Uterus (tissue), 4 donors: Measurements from ENCODE around the gene SLC13A3. TPM values are rescaled to one million over a fixed set of nuclear protein-coding genes. Genes with fewer than 3 reads are reported as not detected.

Experiments
- DNase-seq, 2 donors: peaks; one replicate each; pipeline ENCODE4 v3.0.0-alpha.2; 2019 to 2020
- H3K27ac ChIP-seq, 2 donors: fragments of 200-600 bp; sonication (generic); 1 replicate in 1 of 2; 2 replicates in 1 of 2; pipeline ENCODE4 v1.5.1; 2016 to 2018
- H3K27me3 ChIP-seq, 2 donors: fragments of 200-600 bp; sonication (generic); one replicate each; pipeline ENCODE4 v1.5.1; 2018 to 2019; ENCODE audit warnings: control low read depth in 1 of 2
- H3K36me3 ChIP-seq, 2 donors: fragments of 200-600 bp; sonication (generic); one replicate each; pipeline ENCODE4 v1.5.1; 2019; ENCODE audit warnings: control low read depth in 1 of 2
- H3K4me1 ChIP-seq, 2 donors: fragments of 200-600 bp; sonication (generic); one replicate each; pipeline ENCODE4 v1.5.1; 2018 to 2019; ENCODE audit warnings: control low read depth in 1 of 2
- H3K4me3 ChIP-seq, 2 donors: fragments of 200-600 bp; sonication (generic); 1 replicate in 1 of 2; 2 replicates in 1 of 2; pipeline ENCODE4 v1.5.1; 2018 to 2019; ENCODE audit warnings: mild to moderate bottlenecking in 1 of 2
- H3K9me3 ChIP-seq, 2 donors: fragments of 200-600 bp; sonication (generic); one replicate each; pipeline ENCODE4 v1.5.1; 2019; ENCODE audit warnings: control low read depth in 1 of 2
- CTCF ChIP-seq, 4 experiments: fragments of 200-600 bp in 2 of 4; fragments of 450-650 bp in 2 of 4; sonication (generic) in 2 of 4; IDR thresholded peaks; one replicate each; pipeline ENCODE4 v1.5.1; 2016 to 2019; ENCODE audit warnings: antibody characterized with exemption in 4 of 4, mild to moderate bottlenecking in 2 of 4, moderate library complexity in 1 of 4
- POLR2A ChIP-seq, 2 donors: fragments of 450-650 bp; IDR thresholded peaks; one replicate each; pipeline ENCODE4 v1.6.1; 2016; ENCODE audit warnings: antibody characterized with exemption in 2 of 2, mild to moderate bottlenecking in 1 of 2, moderate library complexity in 1 of 2
- intact Hi-C: fragments of 100-400 bp; cut with DNase I; formaldehyde crosslinking; loops from one replicate; pipeline ENCODE4 v1.15.1; 2023; ENCODE audit warnings: low total_unique reads
- total RNA-seq, 4 donors: library from RNA; depleted of rRNA in 3 of 4; stranded (reverse); fragments of >200 nt in 3 of 4; gene quantifications; one replicate each; pipeline versions ENCODE4 v1.1.0 to v1.2.4, GENCODE V29; 2014 to 2023
- donor health status: DM: yes; HTN: yes; CAD: no.

Gene SLC13A3
- total RNA-seq, 4 donors from 2014 or later, result under 0.01 to 4.2 (median 4.2) TPM; not detected in 1

GRCh38 chr20:46599227-46599987, 51.9 kb downstream of the SLC13A3 start:
- Histone ChIP-seq H3K27ac (no peak overlapping the region), H3K4me3 (no peak overlapping the region), H3K27me3 (no peaks in the 10 kb centered on the region), H3K9me3 (no peaks in the 10 kb centered on the region), H3K4me1 (no peaks in the 10 kb centered on the region), H3K36me3 (no peaks in the 10 kb centered on the region)
- no peak for TF ChIP-seq CTCF (IDR thresholded peaks at IDR 0.05)
- TF ChIP-seq POLR2A (IDR thresholded peaks at IDR 0.05), result no peak
- no peak for DNase-seq
- intact Hi-C loops, result no loop called here

GRCh38 chr20:46595933-46596332, 55.3 kb downstream of the SLC13A3 start:
- H3K27ac ChIP-seq, result no peak overlapping the region
- H3K9me3 ChIP-seq, result no peaks in the 10 kb centered on the region
- intact Hi-C loops, result no loop called here
- H3K4me3 ChIP-seq, result no peak overlapping the region
- H3K27me3 ChIP-seq, result no peaks in the 10 kb centered on the region
- no peaks in the 10 kb centered on the region for H3K4me1 ChIP-seq
- TF ChIP-seq POLR2A (IDR thresholded peaks at IDR 0.05) (no peak), CTCF (IDR thresholded peaks at IDR 0.05) (no peak)
- no peaks in the 10 kb centered on the region for H3K36me3 ChIP-seq
- no peak for DNase-seq

GRCh38 chr20:46594725-46595124, 56.5 kb downstream of the SLC13A3 start:
- DNase-seq, result no peak
- intact Hi-C loops, result no loop called here
- TF ChIP-seq POLR2A (IDR thresholded peaks at IDR 0.05), result no peak
- TF ChIP-seq CTCF (IDR thresholded peaks at IDR 0.05), result no peak
- Histone ChIP-seq H3K36me3 (no peaks in the 10 kb centered on the region), H3K4me3 (no peak overlapping the region), H3K27ac (no peak overlapping the region), H3K4me1 (no peaks in the 10 kb centered on the region), H3K9me3 (no peaks in the 10 kb centered on the region), H3K27me3 (no peaks in the 10 kb centered on the region)

GRCh38 chr20:46592580-46593362, 58.5 kb downstream of the SLC13A3 start:
- Histone ChIP-seq H3K27me3 (no peaks in the 10 kb centered on the region), H3K4me1 (no peaks in the 10 kb centered on the region), H3K4me3 (no peak overlapping the region), H3K27ac (no peak overlapping the region), H3K36me3 (no peaks in the 10 kb centered on the region), H3K9me3 (no peaks in the 10 kb centered on the region)
- TF ChIP-seq POLR2A (IDR thresholded peaks at IDR 0.05) (no peak), CTCF (IDR thresholded peaks at IDR 0.05) (no peak)
- intact Hi-C loops, result no loop called here
- no peak for DNase-seq

- Histone ChIP-seq H3K27ac (no peak overlapping the region), H3K4me3 (no peak overlapping the region), H3K36me3 (no peaks in the 10 kb centered on the region), H3K4me1 (no peaks in the 10 kb centered on the region), H3K27me3 (no peaks in the 10 kb centered on the region), H3K9me3 (no peaks in the 10 kb centered on the region)
- intact Hi-C loops, result no loop called here
- no peak for TF ChIP-seq CTCF (IDR thresholded peaks at IDR 0.05)
- no peak for TF ChIP-seq POLR2A (IDR thresholded peaks at IDR 0.05)
- DNase-seq, result no peak
These were observed 60.8 kb downstream of the SLC13A3 start for GRCh38 chr20:46590443-46590842.
